Testis (tissue), 2 donors: Measurements from ENCODE around the gene RAB22A.

Experiments used
- CTCF ChIP-seq, 3 experiments: fragments of 450-650 bp in 2 of 3; fragments of 200-600 bp in 1 of 3; sonication (generic) in 1 of 3; IDR thresholded peaks; one replicate each; pipeline ENCODE4 v1.5.1; 2016 to 2019; ENCODE audit warnings: antibody characterized with exemption in 3 of 3, mild to moderate bottlenecking in 2 of 3, moderate library complexity in 1 of 3
- POLR2A ChIP-seq: fragments of 450-650 bp; IDR thresholded peaks from one replicate; pipeline ENCODE4 v1.6.1; 2017; ENCODE audit warnings: antibody characterized with exemption, mild to moderate bottlenecking, moderate library complexity

GRCh38 chr20:58390659-58391035 lies 81.1 kb downstream of the RAB22A start:
- TF ChIP-seq CTCF (IDR thresholded peaks at IDR 0.05) (no peak), POLR2A (no peak)
